Erythroblast (primary cell): ENCODE results near the gene HOXB4.

ENCODE experiments used
- GATA1 ChIP-seq: IDR thresholded peaks from 2 replicates; pipeline ENCODE4 v1.6.1; 2011; ENCODE audit warnings: low read depth, mild to moderate bottlenecking, control low read depth, low read length, moderate library complexity
- POLR2A ChIP-seq: IDR thresholded peaks from 2 replicates; pipeline ENCODE4 v1.6.1; 2011; ENCODE audit warnings: mild to moderate bottlenecking, low read length

GRCh38 chr17:48592057-48592514 lies 13.9 kb upstream of the HOXB4 start:
- no peak for TF ChIP-seq POLR2A
- TF ChIP-seq GATA1: no peak
